Measurements from ENCODE around the gene MFSD12.

DNA sequence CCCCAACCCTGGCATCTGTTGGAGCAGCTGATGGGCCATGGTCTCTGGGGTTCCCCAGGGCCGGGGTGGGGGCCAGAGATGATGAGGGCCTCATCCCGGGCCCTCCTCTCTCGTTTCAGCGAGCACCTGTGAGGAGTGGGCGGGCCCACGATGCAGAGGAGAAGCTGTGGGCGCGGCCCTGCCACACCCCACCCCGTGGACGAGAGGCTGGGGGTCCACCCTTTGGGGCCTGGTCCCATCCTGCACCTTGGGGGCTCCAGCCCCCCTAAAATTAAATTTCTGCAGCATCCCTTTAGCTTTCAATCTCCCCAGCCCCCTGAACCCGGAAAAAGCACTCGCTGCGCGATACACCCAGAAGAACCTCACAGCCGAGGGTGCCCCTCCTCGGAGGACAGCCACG is 21.0 kb upstream of the MFSD12 start:
- TF ChIP-seq MYC (IDR thresholded peaks at IDR 0.05; ENCODE audit: low read depth, low read length) (no peak), EZH2 (IDR thresholded peaks at IDR 0.05; ENCODE audit: borderline replicate concordance, low read depth, low read length, severe bottlenecking) (no peak), POLR2A (IDR thresholded peaks at IDR 0.05; ENCODE audit: low read depth, low read length) (no peak)
- TF ChIP-seq, protein P1, sequence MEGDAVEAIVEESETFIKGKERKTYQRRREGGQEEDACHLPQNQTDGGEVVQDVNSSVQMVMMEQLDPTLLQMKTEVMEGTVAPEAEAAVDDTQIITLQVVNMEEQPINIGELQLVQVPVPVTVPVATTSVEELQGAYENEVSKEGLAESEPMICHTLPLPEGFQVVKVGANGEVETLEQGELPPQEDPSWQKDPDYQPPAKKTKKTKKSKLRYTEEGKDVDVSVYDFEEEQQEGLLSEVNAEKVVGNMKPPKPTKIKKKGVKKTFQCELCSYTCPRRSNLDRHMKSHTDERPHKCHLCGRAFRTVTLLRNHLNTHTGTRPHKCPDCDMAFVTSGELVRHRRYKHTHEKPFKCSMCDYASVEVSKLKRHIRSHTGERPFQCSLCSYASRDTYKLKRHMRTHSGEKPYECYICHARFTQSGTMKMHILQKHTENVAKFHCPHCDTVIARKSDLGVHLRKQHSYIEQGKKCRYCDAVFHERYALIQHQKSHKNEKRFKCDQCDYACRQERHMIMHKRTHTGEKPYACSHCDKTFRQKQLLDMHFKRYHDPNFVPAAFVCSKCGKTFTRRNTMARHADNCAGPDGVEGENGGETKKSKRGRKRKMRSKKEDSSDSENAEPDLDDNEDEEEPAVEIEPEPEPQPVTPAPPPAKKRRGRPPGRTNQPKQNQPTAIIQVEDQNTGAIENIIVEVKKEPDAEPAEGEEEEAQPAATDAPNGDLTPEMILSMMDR (IDR thresholded peaks at IDR 0.05; ENCODE audit: extremely low read depth in 1 of 2, insufficient read depth in 1 of 2, low read depth in 1 of 2, low read length in 2 of 2): no peak

Measured in endothelial cell of umbilical vein (primary cell).